H9 (cell line): Measurements from ENCODE around the gene PRDM5. TPM values are rescaled to one million over a fixed set of nuclear protein-coding genes. Genes with fewer than 3 reads are reported as not detected.

Source experiments
- DNase-seq: peaks from one replicate; pipeline ENCODE4 v3.0.0-alpha.2; 2017
- H2AFZ ChIP-seq: one replicate; pipeline ENCODE4 v1.6.1; 2013; ENCODE audit warnings: mild to moderate bottlenecking, low read length, control low read depth, moderate library complexity
- H2AK5ac ChIP-seq: 2 replicates; pipeline ENCODE4 v1.6.1; 2013; ENCODE audit warnings: low read length, control low read depth, mixed read lengths; ENCODE audit not compliant: insufficient read length
- H2BK120ac ChIP-seq: one replicate; pipeline ENCODE4 v1.6.1; 2013; ENCODE audit warnings: low read depth, mild to moderate bottlenecking, low read length, control low read depth, inconsistent platforms; ENCODE audit not compliant: poor library complexity, severe bottlenecking
- H2BK12ac ChIP-seq: 2 replicates; pipeline ENCODE4 v1.6.1; 2013; ENCODE audit warnings: low read length, control low read depth, mixed read lengths, low read depth; ENCODE audit not compliant: insufficient read length
- H2BK15ac ChIP-seq: 2 replicates; pipeline ENCODE4 v1.6.1; 2013; ENCODE audit warnings: low read depth, low read length, control low read depth
- H2BK20ac ChIP-seq: one replicate; pipeline ENCODE4 v1.6.1; 2013; ENCODE audit warnings: low read depth, mild to moderate bottlenecking, low read length, control low read depth, inconsistent platforms; ENCODE audit not compliant: poor library complexity, severe bottlenecking
- H2BK5ac ChIP-seq: 2 replicates; pipeline ENCODE4 v1.6.1; 2013; ENCODE audit warnings: low read length, control low read depth, mixed read lengths; ENCODE audit not compliant: insufficient read length
- H3K14ac ChIP-seq: 2 replicates; pipeline ENCODE4 v1.6.1; 2013; ENCODE audit warnings: low read length, control low read depth; ENCODE audit not compliant: insufficient read depth
- H3K18ac ChIP-seq: 2 replicates; pipeline ENCODE4 v1.6.1; 2013; ENCODE audit warnings: low read depth, mild to moderate bottlenecking, mixed read lengths, low read length, control low read depth; ENCODE audit not compliant: insufficient read length
- H3K23ac ChIP-seq: 2 replicates; pipeline ENCODE4 v1.6.1; 2013; ENCODE audit warnings: low read length, control low read depth, mixed read lengths, low read depth; ENCODE audit not compliant: insufficient read length
- H3K23me2 ChIP-seq: 2 replicates; pipeline ENCODE4 v1.6.1; 2013; ENCODE audit warnings: low read depth, mild to moderate bottlenecking, mixed read lengths, low read length, control low read depth; ENCODE audit not compliant: insufficient read length, poor library complexity, severe bottlenecking
- H3K27ac ChIP-seq: 2 replicates; pipeline ENCODE4 v1.5.1; 2013; ENCODE audit warnings: low read length, control low read depth, mixed read lengths, low read depth; ENCODE audit not compliant: insufficient read length
- H3K27me3 ChIP-seq: 2 replicates; pipeline ENCODE4 v1.6.1; 2013; ENCODE audit warnings: low read length, control low read depth, inconsistent platforms; ENCODE audit not compliant: insufficient read depth
- H3K4ac ChIP-seq: 2 replicates; pipeline ENCODE4 v1.6.1; 2013; ENCODE audit warnings: low read depth, mild to moderate bottlenecking, control low read depth, inconsistent platforms, low read length, moderate library complexity
- H3K4me1 ChIP-seq: 2 replicates; pipeline ENCODE4 v1.6.1; 2013; ENCODE audit warnings: low read length, control low read depth, inconsistent platforms; ENCODE audit not compliant: insufficient read depth
- H3K4me2 ChIP-seq: 2 replicates; pipeline ENCODE4 v1.6.1; 2013; ENCODE audit warnings: low read length, control low read depth, mixed read lengths; ENCODE audit not compliant: insufficient read length, insufficient read depth
- H3K56ac ChIP-seq: 2 replicates; pipeline ENCODE4 v1.6.1; 2013; ENCODE audit warnings: low read depth, mild to moderate bottlenecking, mixed read lengths, low read length, control low read depth; ENCODE audit not compliant: insufficient read length
- H3K79me1 ChIP-seq: 2 replicates; pipeline ENCODE4 v1.6.1; 2013; ENCODE audit warnings: low read depth, mild to moderate bottlenecking, moderate library complexity, low read length, control low read depth, inconsistent platforms; ENCODE audit not compliant: insufficient read depth, poor library complexity, severe bottlenecking
- H3K79me2 ChIP-seq: 2 replicates; pipeline ENCODE4 v1.6.1; 2013; ENCODE audit warnings: low read length, control low read depth, inconsistent platforms; ENCODE audit not compliant: insufficient read depth
- H3K9ac ChIP-seq: 2 replicates; pipeline ENCODE4 v1.6.1; 2013; ENCODE audit warnings: low read length, control low read depth, mixed read lengths; ENCODE audit not compliant: insufficient read length; ENCODE audit errors: extremely low read depth
- H3K9me3 ChIP-seq: one replicate; pipeline ENCODE4 v1.6.1; 2013; ENCODE audit warnings: low read depth, low read length, inconsistent platforms; ENCODE audit not compliant: control insufficient read depth
- H3T11ph ChIP-seq: one replicate; pipeline ENCODE4 v1.6.1; 2013; ENCODE audit warnings: mild to moderate bottlenecking, low read length, control low read depth, inconsistent platforms
- H4K20me1 ChIP-seq: one replicate; pipeline ENCODE4 v1.6.1; 2013; ENCODE audit not compliant: control insufficient read depth, insufficient read length, insufficient read depth
- H4K5ac ChIP-seq: 2 replicates; pipeline ENCODE4 v1.6.1; 2013; ENCODE audit warnings: low read depth, mild to moderate bottlenecking, mixed read lengths, low read length, control low read depth; ENCODE audit not compliant: insufficient read length
- H4K8ac ChIP-seq: replicated peaks from 2 replicates; pipeline ENCODE4 v1.6.1; 2013; ENCODE audit warnings: low read length, control low read depth, mixed read lengths, low read depth; ENCODE audit not compliant: insufficient read length
- H4K91ac ChIP-seq: 2 replicates; pipeline ENCODE4 v1.6.1; 2013; ENCODE audit warnings: low read depth, mild to moderate bottlenecking, moderate library complexity, mixed read lengths, low read length, control low read depth; ENCODE audit not compliant: insufficient read length
- H3K27ac Mint-ChIP-seq, 3 experiments: 2 replicates in 2 of 3; 3 replicates in 1 of 3; pipeline ENCODE4 v1.8.0; 2020 to 2021; ENCODE audit warnings: mixed read lengths in 3 of 3, mild to moderate bottlenecking in 1 of 3, moderate library complexity in 1 of 3
- H3K27me3 Mint-ChIP-seq: 2 replicates; pipeline ENCODE4 v1.8.0; 2021; ENCODE audit warnings: low read depth, mild to moderate bottlenecking, moderate library complexity, mixed read lengths
- H3K36me3 Mint-ChIP-seq, 3 experiments: 2 replicates in 2 of 3; 3 replicates in 1 of 3; pipeline ENCODE4 v1.8.0; 2020 to 2021; ENCODE audit warnings: low read depth in 3 of 3, mixed read lengths in 3 of 3; ENCODE audit not compliant: insufficient read depth in 1 of 3
- H3K4me1 Mint-ChIP-seq, 2 experiments: 2 replicates each; pipeline ENCODE4 v1.8.0; 2020; ENCODE audit warnings: mixed read lengths in 2 of 2
- H3K4me3 Mint-ChIP-seq, 2 experiments: 2 replicates in 1 of 2; 3 replicates in 1 of 2; pipeline ENCODE4 v1.8.0; 2020 to 2021; ENCODE audit warnings: mild to moderate bottlenecking in 2 of 2, mixed read lengths in 2 of 2, moderate library complexity in 1 of 2
- H3K9me3 Mint-ChIP-seq, 2 experiments: 2 replicates in 1 of 2; 3 replicates in 1 of 2; pipeline ENCODE4 v1.8.0; 2020; ENCODE audit warnings: mild to moderate bottlenecking in 2 of 2, mixed read lengths in 2 of 2, moderate library complexity in 1 of 2
- WGBS: extraction: QIAGEN DNeasy Blood & Tissue Kit; methylation state at CpG from one replicate; pipeline ENCODE4 v1.1.7; 2013; ENCODE audit warnings: missing lambda C conversion rate, low lambda C conversion rate, mixed read lengths; ENCODE audit not compliant: insufficient read length; ENCODE audit errors: extremely low coverage; 5-methylcytosine and 5-hydroxymethylcytosine counted together
- total RNA-seq: library from RNA; stranded (reverse); gene quantifications from 2 replicates; pipeline ENCODE4 v1.2.1, GENCODE V29; 2021
- TF ChIP-seq, protein P1 (sequence below): fragments of 200-600 bp; sonication (generic); conservative IDR thresholded peaks from 3 replicates; pipeline ENCODE4 v1.8.0; 2021; ENCODE audit warnings: antibody characterized with exemption, mild to moderate bottlenecking

The PRDM5 gene
- total RNA-seq, 1 experiment from 2014 or later: 21.7 TPM

DNA sequence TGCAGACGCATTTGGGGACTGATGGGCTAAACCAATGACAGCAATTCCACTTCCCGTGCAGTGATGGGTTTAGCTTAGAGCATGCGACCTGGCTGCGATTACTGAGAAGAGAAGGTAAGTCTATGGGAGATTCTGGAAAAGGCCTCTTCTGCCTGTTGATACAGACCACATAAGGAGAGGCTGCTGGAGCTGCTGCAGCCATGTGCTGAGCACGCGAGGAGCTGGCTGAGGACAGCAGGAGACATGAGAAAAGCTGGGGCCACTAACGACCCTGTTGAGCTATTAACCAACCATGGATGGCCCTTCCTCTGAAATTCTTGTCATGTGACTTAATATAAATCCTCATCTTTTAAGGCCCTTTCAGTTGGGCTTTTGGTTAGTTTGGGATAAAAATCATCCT is 199.9 kb downstream of the PRDM5 start:
- H2BK15ac ChIP-seq: no peak overlapping the region
- no peaks in the 10 kb centered on the region for H3K79me1 ChIP-seq
- H2AK5ac ChIP-seq: no peak overlapping the region
- H3K4me2 ChIP-seq: no peak overlapping the region
- DNase-seq: no peak
- H4K91ac ChIP-seq: no peak overlapping the region
- no peak overlapping the region for H4K5ac ChIP-seq
- no peaks in the 10 kb centered on the region for H3K9me3 ChIP-seq
- no peak overlapping the region for H3K27ac ChIP-seq
- no peak overlapping the region for H3K18ac ChIP-seq
- Mint-ChIP-seq H3K36me3 (no peaks in the 10 kb centered on the region; a peak in 1 of 7 replicates), H3K9me3 (no peaks in the 10 kb centered on the region; a peak in 1 of 5 replicates), H3K4me1 (peaks cover 31 to 32% of the 10 kb centered on the region in 2 experiments), H3K27ac (peak overlapping the region in 1 of 3 experiments; percentile 53; a peak in 3 of 7 replicates), H3K27me3 (no peaks in the 10 kb centered on the region), H3K4me3 (no peak overlapping the region)
- no peak overlapping the region for H3K14ac ChIP-seq
- no peak overlapping the region for H3K9ac ChIP-seq
- H4K8ac ChIP-seq: no peak overlapping the region
- no peak overlapping the region for H3K4ac ChIP-seq
- H4K20me1 ChIP-seq: no peaks in the 10 kb centered on the region
- no peak overlapping the region for H2BK120ac ChIP-seq
- H3K23ac ChIP-seq: no peak overlapping the region
- no CpG with 5 or more reads among the region's 7 CpGs for WGBS
- no peaks in the 10 kb centered on the region for H3K23me2 ChIP-seq
- H2BK12ac ChIP-seq: no peak overlapping the region
- no peak overlapping the region for H2BK5ac ChIP-seq
- H2BK20ac ChIP-seq: no peak overlapping the region
- H3K27me3 ChIP-seq: no peaks in the 10 kb centered on the region
- no peaks in the 10 kb centered on the region for H3K79me2 ChIP-seq
- H2AFZ ChIP-seq: no peak overlapping the region
- H3K56ac ChIP-seq: no peak overlapping the region
- TF ChIP-seq, protein P1, sequence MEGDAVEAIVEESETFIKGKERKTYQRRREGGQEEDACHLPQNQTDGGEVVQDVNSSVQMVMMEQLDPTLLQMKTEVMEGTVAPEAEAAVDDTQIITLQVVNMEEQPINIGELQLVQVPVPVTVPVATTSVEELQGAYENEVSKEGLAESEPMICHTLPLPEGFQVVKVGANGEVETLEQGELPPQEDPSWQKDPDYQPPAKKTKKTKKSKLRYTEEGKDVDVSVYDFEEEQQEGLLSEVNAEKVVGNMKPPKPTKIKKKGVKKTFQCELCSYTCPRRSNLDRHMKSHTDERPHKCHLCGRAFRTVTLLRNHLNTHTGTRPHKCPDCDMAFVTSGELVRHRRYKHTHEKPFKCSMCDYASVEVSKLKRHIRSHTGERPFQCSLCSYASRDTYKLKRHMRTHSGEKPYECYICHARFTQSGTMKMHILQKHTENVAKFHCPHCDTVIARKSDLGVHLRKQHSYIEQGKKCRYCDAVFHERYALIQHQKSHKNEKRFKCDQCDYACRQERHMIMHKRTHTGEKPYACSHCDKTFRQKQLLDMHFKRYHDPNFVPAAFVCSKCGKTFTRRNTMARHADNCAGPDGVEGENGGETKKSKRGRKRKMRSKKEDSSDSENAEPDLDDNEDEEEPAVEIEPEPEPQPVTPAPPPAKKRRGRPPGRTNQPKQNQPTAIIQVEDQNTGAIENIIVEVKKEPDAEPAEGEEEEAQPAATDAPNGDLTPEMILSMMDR: no peak
- no peak overlapping the region for H3T11ph ChIP-seq
- H3K4me1 ChIP-seq: no peaks in the 10 kb centered on the region; the same call in 1 of the 2 replicates
